HepG2 (cell line): ENCODE data around the gene SOX12. TPM values are rescaled to one million over a fixed set of nuclear protein-coding genes. Genes with fewer than 3 reads are reported as not detected.

Experiments used
- BRCA1 ChIP-seq: sonication (generic); formaldehyde crosslinking; IDR thresholded peaks from 2 replicates; pipeline ENCODE4 v1.4.0; 2020; ENCODE audit warnings: missing genetic modification reagents
- CBX2 ChIP-seq, 2 experiments: fragments of 200-600 bp in 1 of 2; sonication (generic); formaldehyde crosslinking in 1 of 2; IDR thresholded peaks; 2 replicates each; pipeline versions ENCODE4 v1.7.0 to v1.8.1; 2018 to 2022; ENCODE audit warnings: low read depth in 2 of 2, low read length in 1 of 2, mild to moderate bottlenecking in 1 of 2, missing genetic modification reagents in 1 of 2
- CENPT ChIP-seq: sonication (generic); formaldehyde crosslinking; IDR thresholded peaks from 2 replicates; pipeline ENCODE4 v1.8.0; 2022; ENCODE audit warnings: low read depth, mild to moderate bottlenecking, moderate library complexity, missing genetic modification reagents
- DPF2 ChIP-seq: sonication (generic); formaldehyde crosslinking; IDR thresholded peaks from 2 replicates; pipeline ENCODE4 v1.4.0; 2020; ENCODE audit warnings: mild to moderate bottlenecking, low read depth, missing genetic modification reagents, borderline replicate concordance
- EHMT2 ChIP-seq: fragments of 200-600 bp; sonication (generic); IDR thresholded peaks from 2 replicates; pipeline ENCODE4 v1.7.0; 2017; ENCODE audit warnings: antibody characterized with exemption, low read depth, low read length, borderline replicate concordance
- EZH2 ChIP-seq: conservative IDR thresholded peaks from 2 replicates; pipeline ENCODE4 v1.6.1; 2012; ENCODE audit warnings: mild to moderate bottlenecking, low read depth, low read length, moderate library complexity
- FOXM1 ChIP-seq: sonication (generic); formaldehyde crosslinking; IDR thresholded peaks from 2 replicates; pipeline ENCODE4 v1.5.0; 2020; ENCODE audit warnings: missing genetic modification reagents
- HIVEP1 ChIP-seq: sonication (generic); formaldehyde crosslinking; IDR thresholded peaks from 2 replicates; pipeline ENCODE4 v1.4.0; 2020; ENCODE audit warnings: mild to moderate bottlenecking, missing genetic modification reagents
- HOXA3 ChIP-seq: sonication (generic); formaldehyde crosslinking; IDR thresholded peaks from 2 replicates; pipeline ENCODE4 v1.5.0; 2020; ENCODE audit warnings: missing genetic modification reagents
- KLF9 ChIP-seq: IDR thresholded peaks from 2 replicates; pipeline ENCODE4 v1.6.1; 2016; ENCODE audit warnings: low read depth
- NCOR1 ChIP-seq: fragments of 200-600 bp; sonication (generic); IDR thresholded peaks from 2 replicates; pipeline ENCODE4 v1.7.0; 2017; ENCODE audit warnings: antibody characterized with exemption, low read length, borderline replicate concordance
- NFIB ChIP-seq: sonication (generic); formaldehyde crosslinking; IDR thresholded peaks from 2 replicates; pipeline ENCODE4 v1.9.0; 2021; ENCODE audit warnings: missing genetic modification reagents, mild to moderate bottlenecking, borderline replicate concordance
- PAF1 ChIP-seq: IDR thresholded peaks from 2 replicates; pipeline ENCODE4 v1.6.1; 2016; ENCODE audit warnings: missing genetic modification reagents, missing compliant biosample characterization
- SMC3 ChIP-seq: IDR thresholded peaks from 2 replicates; pipeline ENCODE4 v1.6.1; 2011; ENCODE audit warnings: low read length, improper control_type of control experiment
- SPEN ChIP-seq: sonication (generic); formaldehyde crosslinking; IDR thresholded peaks from 2 replicates; pipeline ENCODE4 v1.5.1; 2020; ENCODE audit warnings: low read depth, mild to moderate bottlenecking, missing genetic modification reagents
- STAT5B ChIP-seq: sonication (generic); formaldehyde crosslinking; IDR thresholded peaks from 2 replicates; pipeline ENCODE4 v1.4.0; 2020; ENCODE audit warnings: missing genetic modification reagents
- SUZ12 ChIP-seq: fragments of 150-350 bp; IDR thresholded peaks from 2 replicates; pipeline ENCODE4 v1.6.1; 2014; ENCODE audit warnings: low read depth, low read length
- YEATS2 ChIP-seq: sonication (generic); formaldehyde crosslinking; IDR thresholded peaks from 2 replicates; pipeline ENCODE4 v1.4.0; 2020; ENCODE audit warnings: missing genetic modification reagents, borderline replicate concordance
- ZC3H13 ChIP-seq: sonication (generic); formaldehyde crosslinking; IDR thresholded peaks from 2 replicates; pipeline ENCODE4 v1.8.1; 2023; ENCODE audit warnings: mild to moderate bottlenecking, missing genetic modification reagents, moderate library complexity
- ZNF251 ChIP-seq: sonication (generic); formaldehyde crosslinking; IDR thresholded peaks from 2 replicates; pipeline ENCODE4 v1.9.0; 2021; ENCODE audit warnings: mild to moderate bottlenecking, missing genetic modification reagents
- ZNF331 ChIP-seq: sonication (generic); formaldehyde crosslinking; IDR thresholded peaks from 2 replicates; pipeline ENCODE4 v1.4.0; 2020; ENCODE audit warnings: missing genetic modification reagents
- ZNF335 ChIP-seq: sonication (generic); formaldehyde crosslinking; IDR thresholded peaks from 2 replicates; pipeline ENCODE4 v1.4.0; 2020; ENCODE audit warnings: missing genetic modification reagents
- ZNF383 ChIP-seq: sonication (generic); formaldehyde crosslinking; IDR thresholded peaks from 2 replicates; pipeline ENCODE4 v1.4.0; 2020; ENCODE audit warnings: missing genetic modification reagents, mild to moderate bottlenecking, borderline replicate concordance
- ZNF737 ChIP-seq: sonication (generic); formaldehyde crosslinking; IDR thresholded peaks from 2 replicates; pipeline ENCODE4 v1.5.0; 2020; ENCODE audit warnings: missing genetic modification reagents, mild to moderate bottlenecking, borderline replicate concordance
- ZNF83 ChIP-seq: sonication (generic); formaldehyde crosslinking; IDR thresholded peaks from 2 replicates; pipeline ENCODE4 v1.4.0; 2020; ENCODE audit warnings: missing genetic modification reagents, mild to moderate bottlenecking, borderline replicate concordance
- ZNF883 ChIP-seq: sonication (generic); formaldehyde crosslinking; IDR thresholded peaks from 2 replicates; pipeline ENCODE4 v1.5.1; 2020; ENCODE audit warnings: mild to moderate bottlenecking, missing genetic modification reagents; ENCODE audit errors: not compliant biosample characterization
- ZSCAN9 ChIP-seq: IDR thresholded peaks from 2 replicates; pipeline ENCODE4 v1.6.1; 2016; ENCODE audit warnings: borderline replicate concordance
- polyA plus RNA-seq, 8 experiments: library from polyadenylated mRNA; depleted of rRNA in 3 of 8; stranded (reverse) in 7 of 8; unstranded in 1 of 8; fragments of >200 nt; fragmentation: Illumina TruSeq in 4 of 8; extraction: Trizol in 4 of 8; gene quantifications; 2 replicates each; pipeline versions ENCODE4 v1.2.1 to v1.2.3, GENCODE V29; 2011 to 2016; ENCODE audit warnings: low read depth in 4 of 8, missing spikeins in 1 of 8, mixed read lengths in 1 of 8; ENCODE audit not compliant: insufficient read depth in 1 of 8
- total RNA-seq, 5 experiments: library from RNA; depleted of rRNA; stranded (reverse); fragments of >200 nt; fragmentation: Illumina TruSeq; extraction: Trizol; gene quantifications; 2 replicates each; pipeline ENCODE4 v1.2.3, GENCODE V29; 2016; ENCODE audit warnings: low read depth in 1 of 5
- TF ChIP-seq, protein P1 (sequence below): sonication (generic); formaldehyde crosslinking; IDR thresholded peaks from 2 replicates; pipeline ENCODE4 v1.8.0; 2022; ENCODE audit warnings: missing genetic modification reagents, low read depth, mild to moderate bottlenecking, borderline replicate concordance
- TF ChIP-seq, protein P2 (sequence below): sonication (generic); formaldehyde crosslinking; IDR thresholded peaks from 2 replicates; pipeline ENCODE4 v1.4.0; 2020; ENCODE audit warnings: missing genetic modification reagents, borderline replicate concordance

Gene SOX12
- total and polyA plus RNA-seq, 2 of the 13 experiments (the other 11 are each of a cell fraction or from before 2014, with no cell fraction given), result 10.0 to 18.7 TPM

DNA sequence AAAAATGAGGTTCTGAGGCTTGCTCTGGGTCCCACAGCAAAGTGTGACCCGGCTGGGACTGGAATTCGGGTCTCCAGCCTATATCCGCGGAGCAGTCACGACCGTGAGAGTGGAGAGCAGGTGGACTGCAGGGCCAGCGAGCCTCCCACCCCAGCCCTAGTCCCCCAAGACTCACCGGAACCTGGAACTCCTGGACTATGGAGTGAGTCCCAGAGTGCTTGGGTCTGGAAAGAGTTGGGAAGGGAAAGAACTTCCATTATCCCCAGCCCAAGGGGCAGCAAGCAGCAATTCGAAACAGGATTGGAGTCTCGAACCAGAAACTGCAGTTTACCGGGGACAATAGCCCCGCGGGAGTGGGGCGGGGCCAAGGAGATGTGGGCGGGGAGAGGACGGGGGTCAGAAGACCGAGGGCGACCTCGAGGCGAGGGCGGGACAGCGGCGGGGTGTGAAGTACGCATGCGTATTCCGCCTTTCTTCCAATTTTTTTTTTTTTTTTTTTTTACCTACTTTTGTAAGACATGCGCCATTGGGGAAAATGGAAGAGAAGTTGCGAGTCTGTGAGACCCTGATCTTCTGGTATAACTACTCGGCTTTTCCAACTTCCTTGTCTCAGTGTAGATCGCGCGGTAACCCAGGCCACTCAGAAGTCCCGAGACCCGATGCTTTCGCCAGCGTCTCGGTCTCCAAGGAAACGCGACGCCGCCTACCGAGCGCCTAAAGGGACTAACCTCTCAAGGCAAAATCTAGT is 35.1 kb upstream of the SOX12 start, which contains the start of gene C20orf96 (continued):
- TF ChIP-seq, protein P1, sequence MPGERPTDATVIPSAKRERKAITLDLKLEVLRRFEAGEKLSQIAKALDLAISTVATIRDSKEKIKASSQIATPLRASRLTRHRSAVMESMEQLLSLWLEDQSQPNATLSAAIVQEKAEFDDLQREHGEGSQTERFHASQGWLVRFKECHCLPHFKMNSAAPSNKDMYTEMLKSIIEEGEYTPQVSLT (CRISPR knock-in tag), result no peak
- TF ChIP-seq, protein P2, sequence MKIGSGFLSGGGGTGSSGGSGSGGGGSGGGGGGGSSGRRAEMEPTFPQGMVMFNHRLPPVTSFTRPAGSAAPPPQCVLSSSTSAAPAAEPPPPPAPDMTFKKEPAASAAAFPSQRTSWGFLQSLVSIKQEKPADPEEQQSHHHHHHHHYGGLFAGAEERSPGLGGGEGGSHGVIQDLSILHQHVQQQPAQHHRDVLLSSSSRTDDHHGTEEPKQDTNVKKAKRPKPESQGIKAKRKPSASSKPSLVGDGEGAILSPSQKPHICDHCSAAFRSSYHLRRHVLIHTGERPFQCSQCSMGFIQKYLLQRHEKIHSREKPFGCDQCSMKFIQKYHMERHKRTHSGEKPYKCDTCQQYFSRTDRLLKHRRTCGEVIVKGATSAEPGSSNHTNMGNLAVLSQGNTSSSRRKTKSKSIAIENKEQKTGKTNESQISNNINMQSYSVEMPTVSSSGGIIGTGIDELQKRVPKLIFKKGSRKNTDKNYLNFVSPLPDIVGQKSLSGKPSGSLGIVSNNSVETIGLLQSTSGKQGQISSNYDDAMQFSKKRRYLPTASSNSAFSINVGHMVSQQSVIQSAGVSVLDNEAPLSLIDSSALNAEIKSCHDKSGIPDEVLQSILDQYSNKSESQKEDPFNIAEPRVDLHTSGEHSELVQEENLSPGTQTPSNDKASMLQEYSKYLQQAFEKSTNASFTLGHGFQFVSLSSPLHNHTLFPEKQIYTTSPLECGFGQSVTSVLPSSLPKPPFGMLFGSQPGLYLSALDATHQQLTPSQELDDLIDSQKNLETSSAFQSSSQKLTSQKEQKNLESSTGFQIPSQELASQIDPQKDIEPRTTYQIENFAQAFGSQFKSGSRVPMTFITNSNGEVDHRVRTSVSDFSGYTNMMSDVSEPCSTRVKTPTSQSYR (CRISPR knock-in tag), result peak; percentile 26; the same call in 1 of the 2 replicates
- TF ChIP-seq NFIB (CRISPR knock-in tag) (no peak), YEATS2 (CRISPR knock-in tag) (0 out of 2 replicates have a peak, but pooled peaks have one; percentile 47), SUZ12 (no peak), CENPT (no peak), BRCA1 (CRISPR knock-in tag) (no peak), PAF1 (CRISPR knock-in tag) (no peak), ZNF251 (CRISPR knock-in tag) (no peak), CBX2 (IDR thresholded peaks at IDR 0.05; ENCODE audit: low read depth, low read length) (no peak), CBX2 (CRISPR knock-in tag; IDR thresholded peaks at IDR 0.05; ENCODE audit: low read depth) (no peak), SMC3 (no peak), ZNF883 (CRISPR knock-in tag) (peak; percentile 35), EHMT2 (no peak), EZH2 (no peak), NCOR1 (no peak), ZNF737 (no peak), HOXA3 (peak; percentile 50), KLF9 (no peak), ZC3H13 (CRISPR knock-in tag) (no peak), ZNF335 (CRISPR knock-in tag) (peak; percentile 49; the same call in 1 of the 2 replicates), ZNF383 (CRISPR knock-in tag) (no peak), ZSCAN9 (CRISPR knock-in tag) (no peak), FOXM1 (CRISPR knock-in tag) (no peak), DPF2 (CRISPR knock-in tag) (no peak; the same call in 1 of the 2 replicates), ZNF331 (peak; percentile 14; the same call in 1 of the 2 replicates), STAT5B (no peak), SPEN (CRISPR knock-in tag) (no peak; the same call in none of the 2 replicates), ZNF83 (CRISPR knock-in tag) (0 out of 2 replicates have a peak, but pooled peaks have one; percentile 33), HIVEP1 (CRISPR knock-in tag) (peak; percentile 73; the same call in 1 of the 2 replicates)
